H9 (cell line): ENCODE results near the gene NOX5. TPM values are rescaled to one million over a fixed set of nuclear protein-coding genes. Genes with fewer than 3 reads are reported as not detected.

ENCODE experiments used
- DNase-seq: peaks from one replicate; pipeline ENCODE4 v3.0.0-alpha.2; 2017
- H2AFZ ChIP-seq: one replicate; pipeline ENCODE4 v1.6.1; 2013; ENCODE audit warnings: mild to moderate bottlenecking, low read length, control low read depth, moderate library complexity
- H2AK5ac ChIP-seq: 2 replicates; pipeline ENCODE4 v1.6.1; 2013; ENCODE audit warnings: low read length, control low read depth, mixed read lengths; ENCODE audit not compliant: insufficient read length
- H2BK120ac ChIP-seq: one replicate; pipeline ENCODE4 v1.6.1; 2013; ENCODE audit warnings: low read depth, mild to moderate bottlenecking, low read length, control low read depth, inconsistent platforms; ENCODE audit not compliant: poor library complexity, severe bottlenecking
- H2BK12ac ChIP-seq: 2 replicates; pipeline ENCODE4 v1.6.1; 2013; ENCODE audit warnings: low read length, control low read depth, mixed read lengths, low read depth; ENCODE audit not compliant: insufficient read length
- H2BK15ac ChIP-seq: 2 replicates; pipeline ENCODE4 v1.6.1; 2013; ENCODE audit warnings: low read depth, low read length, control low read depth
- H2BK20ac ChIP-seq: one replicate; pipeline ENCODE4 v1.6.1; 2013; ENCODE audit warnings: low read depth, mild to moderate bottlenecking, low read length, control low read depth, inconsistent platforms; ENCODE audit not compliant: poor library complexity, severe bottlenecking
- H2BK5ac ChIP-seq: 2 replicates; pipeline ENCODE4 v1.6.1; 2013; ENCODE audit warnings: low read length, control low read depth, mixed read lengths; ENCODE audit not compliant: insufficient read length
- H3K14ac ChIP-seq: 2 replicates; pipeline ENCODE4 v1.6.1; 2013; ENCODE audit warnings: low read length, control low read depth; ENCODE audit not compliant: insufficient read depth
- H3K18ac ChIP-seq: 2 replicates; pipeline ENCODE4 v1.6.1; 2013; ENCODE audit warnings: low read depth, mild to moderate bottlenecking, mixed read lengths, low read length, control low read depth; ENCODE audit not compliant: insufficient read length
- H3K23ac ChIP-seq: 2 replicates; pipeline ENCODE4 v1.6.1; 2013; ENCODE audit warnings: low read length, control low read depth, mixed read lengths, low read depth; ENCODE audit not compliant: insufficient read length
- H3K23me2 ChIP-seq: 2 replicates; pipeline ENCODE4 v1.6.1; 2013; ENCODE audit warnings: low read depth, mild to moderate bottlenecking, mixed read lengths, low read length, control low read depth; ENCODE audit not compliant: insufficient read length, poor library complexity, severe bottlenecking
- H3K27ac ChIP-seq: 2 replicates; pipeline ENCODE4 v1.5.1; 2013; ENCODE audit warnings: low read length, control low read depth, mixed read lengths, low read depth; ENCODE audit not compliant: insufficient read length
- H3K27me3 ChIP-seq: 2 replicates; pipeline ENCODE4 v1.6.1; 2013; ENCODE audit warnings: low read length, control low read depth, inconsistent platforms; ENCODE audit not compliant: insufficient read depth
- H3K4ac ChIP-seq: 2 replicates; pipeline ENCODE4 v1.6.1; 2013; ENCODE audit warnings: low read depth, mild to moderate bottlenecking, control low read depth, inconsistent platforms, low read length, moderate library complexity
- H3K4me1 ChIP-seq: 2 replicates; pipeline ENCODE4 v1.6.1; 2013; ENCODE audit warnings: low read length, control low read depth, inconsistent platforms; ENCODE audit not compliant: insufficient read depth
- H3K4me2 ChIP-seq: 2 replicates; pipeline ENCODE4 v1.6.1; 2013; ENCODE audit warnings: low read length, control low read depth, mixed read lengths; ENCODE audit not compliant: insufficient read length, insufficient read depth
- H3K56ac ChIP-seq: 2 replicates; pipeline ENCODE4 v1.6.1; 2013; ENCODE audit warnings: low read depth, mild to moderate bottlenecking, mixed read lengths, low read length, control low read depth; ENCODE audit not compliant: insufficient read length
- H3K79me1 ChIP-seq: 2 replicates; pipeline ENCODE4 v1.6.1; 2013; ENCODE audit warnings: low read depth, mild to moderate bottlenecking, moderate library complexity, low read length, control low read depth, inconsistent platforms; ENCODE audit not compliant: insufficient read depth, poor library complexity, severe bottlenecking
- H3K79me2 ChIP-seq: 2 replicates; pipeline ENCODE4 v1.6.1; 2013; ENCODE audit warnings: low read length, control low read depth, inconsistent platforms; ENCODE audit not compliant: insufficient read depth
- H3K9ac ChIP-seq: 2 replicates; pipeline ENCODE4 v1.6.1; 2013; ENCODE audit warnings: low read length, control low read depth, mixed read lengths; ENCODE audit not compliant: insufficient read length; ENCODE audit errors: extremely low read depth
- H3K9me3 ChIP-seq: one replicate; pipeline ENCODE4 v1.6.1; 2013; ENCODE audit warnings: low read depth, low read length, inconsistent platforms; ENCODE audit not compliant: control insufficient read depth
- H3T11ph ChIP-seq: one replicate; pipeline ENCODE4 v1.6.1; 2013; ENCODE audit warnings: mild to moderate bottlenecking, low read length, control low read depth, inconsistent platforms
- H4K20me1 ChIP-seq: one replicate; pipeline ENCODE4 v1.6.1; 2013; ENCODE audit not compliant: control insufficient read depth, insufficient read length, insufficient read depth
- H4K5ac ChIP-seq: 2 replicates; pipeline ENCODE4 v1.6.1; 2013; ENCODE audit warnings: low read depth, mild to moderate bottlenecking, mixed read lengths, low read length, control low read depth; ENCODE audit not compliant: insufficient read length
- H4K8ac ChIP-seq: replicated peaks from 2 replicates; pipeline ENCODE4 v1.6.1; 2013; ENCODE audit warnings: low read length, control low read depth, mixed read lengths, low read depth; ENCODE audit not compliant: insufficient read length
- H4K91ac ChIP-seq: 2 replicates; pipeline ENCODE4 v1.6.1; 2013; ENCODE audit warnings: low read depth, mild to moderate bottlenecking, moderate library complexity, mixed read lengths, low read length, control low read depth; ENCODE audit not compliant: insufficient read length
- H3K27ac Mint-ChIP-seq, 3 experiments: 2 replicates in 2 of 3; 3 replicates in 1 of 3; pipeline ENCODE4 v1.8.0; 2020 to 2021; ENCODE audit warnings: mixed read lengths in 3 of 3, mild to moderate bottlenecking in 1 of 3, moderate library complexity in 1 of 3
- H3K27me3 Mint-ChIP-seq: 2 replicates; pipeline ENCODE4 v1.8.0; 2021; ENCODE audit warnings: low read depth, mild to moderate bottlenecking, moderate library complexity, mixed read lengths
- H3K36me3 Mint-ChIP-seq, 3 experiments: 2 replicates in 2 of 3; 3 replicates in 1 of 3; pipeline ENCODE4 v1.8.0; 2020 to 2021; ENCODE audit warnings: low read depth in 3 of 3, mixed read lengths in 3 of 3; ENCODE audit not compliant: insufficient read depth in 1 of 3
- H3K4me1 Mint-ChIP-seq, 2 experiments: 2 replicates each; pipeline ENCODE4 v1.8.0; 2020; ENCODE audit warnings: mixed read lengths in 2 of 2
- H3K4me3 Mint-ChIP-seq, 2 experiments: 2 replicates in 1 of 2; 3 replicates in 1 of 2; pipeline ENCODE4 v1.8.0; 2020 to 2021; ENCODE audit warnings: mild to moderate bottlenecking in 2 of 2, mixed read lengths in 2 of 2, moderate library complexity in 1 of 2
- H3K9me3 Mint-ChIP-seq, 2 experiments: 2 replicates in 1 of 2; 3 replicates in 1 of 2; pipeline ENCODE4 v1.8.0; 2020; ENCODE audit warnings: mild to moderate bottlenecking in 2 of 2, mixed read lengths in 2 of 2, moderate library complexity in 1 of 2
- CTCF ChIP-seq: fragments of 200-600 bp; sonication (generic); conservative IDR thresholded peaks from 3 replicates; pipeline ENCODE4 v1.8.0; 2021; ENCODE audit warnings: antibody characterized with exemption, mild to moderate bottlenecking
- total RNA-seq: library from RNA; stranded (reverse); gene quantifications from 2 replicates; pipeline ENCODE4 v1.2.1, GENCODE V29; 2021

Gene NOX5
- total RNA-seq, 1 experiment from 2014 or later = 0.04 TPM

GRCh38 chr15:68969298-68969697, 45.2 kb upstream of the NOX5 start:
- no peak for DNase-seq
- H4K8ac ChIP-seq = no peak overlapping the region
- no peak overlapping the region for H3K9ac ChIP-seq
- H3K27me3 ChIP-seq = no peaks in the 10 kb centered on the region
- no peak overlapping the region for H2BK15ac ChIP-seq
- no peak overlapping the region for H2BK12ac ChIP-seq
- H3K27me3 Mint-ChIP-seq = no peaks in the 10 kb centered on the region; the same call in 1 of the 2 replicates
- no peaks in the 10 kb centered on the region for H3K4me1 ChIP-seq
- no peak overlapping the region for H3T11ph ChIP-seq
- H3K79me2 ChIP-seq = no peaks in the 10 kb centered on the region
- no peaks in the 10 kb centered on the region for H3K23me2 ChIP-seq
- H2AFZ ChIP-seq = no peak overlapping the region
- H3K18ac ChIP-seq = no peak overlapping the region
- H2BK20ac ChIP-seq = no peak overlapping the region
- H2AK5ac ChIP-seq = no peak overlapping the region
- H3K4me3 Mint-ChIP-seq = no peak overlapping the region
- peaks cover 6% of the 10 kb centered on the region for H3K9me3 ChIP-seq
- no peaks in the 10 kb centered on the region for H3K4me1 Mint-ChIP-seq
- no peak overlapping the region for H3K4me2 ChIP-seq
- no peaks in the 10 kb centered on the region for H4K20me1 ChIP-seq
- H3K36me3 Mint-ChIP-seq = peaks cover 6 to 42% (median 18%) of the 10 kb centered on the region in 3 experiments; a peak in 5 of 7 replicates
- H3K14ac ChIP-seq = no peak overlapping the region
- H4K5ac ChIP-seq = no peak overlapping the region
- no peak overlapping the region for H2BK5ac ChIP-seq
- no peak overlapping the region for H2BK120ac ChIP-seq
- H4K91ac ChIP-seq = no peak overlapping the region
- H3K27ac Mint-ChIP-seq = no peak overlapping the region
- no peak overlapping the region for H3K4ac ChIP-seq
- TF ChIP-seq CTCF = no peak
- H3K27ac ChIP-seq = no peak overlapping the region
- no peaks in the 10 kb centered on the region for H3K79me1 ChIP-seq
- H3K9me3 Mint-ChIP-seq = peaks cover 39 to 48% of the 10 kb centered on the region in 2 experiments
- H3K56ac ChIP-seq = no peak overlapping the region
- no peak overlapping the region for H3K23ac ChIP-seq
